Vagina (tissue), 2 donors: ENCODE data around the gene DLX2. TPM values are rescaled to one million over a fixed set of nuclear protein-coding genes. Genes with fewer than 3 reads are reported as not detected.
"Not testable (repeated sequence)": the region's sequence is repeated elsewhere in the genome, so short reads cannot be mapped to it uniquely, and the experiment has no call there.

Experiments used
- DNase-seq, 2 donors: peaks; one replicate each; pipeline ENCODE4 v3.0.0-alpha.2; 2017; ENCODE audit errors: extremely low spot score in 2 of 2
- H3K27ac ChIP-seq: fragments of 200-600 bp; sonication (generic); one replicate; pipeline ENCODE4 v1.5.1; 2019
- H3K27me3 ChIP-seq: fragments of 200-600 bp; sonication (generic); one replicate; pipeline ENCODE4 v1.5.1; 2019
- H3K36me3 ChIP-seq, 2 donors: fragments of 200-600 bp; sonication (generic); one replicate each; pipeline ENCODE4 v1.5.1; 2017 to 2019
- H3K4me1 ChIP-seq: fragments of 200-600 bp; sonication (generic); one replicate; pipeline ENCODE4 v1.5.1; 2019
- H3K4me3 ChIP-seq, 2 donors: fragments of 200-600 bp; sonication (generic); 1 replicate in 1 of 2; 2 replicates in 1 of 2; pipeline ENCODE4 v1.5.1; 2016 to 2019
- H3K9me3 ChIP-seq: fragments of 200-600 bp; sonication (generic); one replicate; pipeline ENCODE4 v1.5.1; 2019
- CTCF ChIP-seq, 3 experiments: fragments of 450-650 bp in 2 of 3; fragments of 200-600 bp in 1 of 3; sonication (generic) in 1 of 3; IDR thresholded peaks; one replicate each; pipeline ENCODE4 v1.5.1; 2017 to 2019; ENCODE audit warnings: antibody characterized with exemption in 3 of 3, mild to moderate bottlenecking in 2 of 3, moderate library complexity in 2 of 3
- POLR2A ChIP-seq, 2 donors: fragments of 450-650 bp; IDR thresholded peaks; one replicate each; pipeline ENCODE4 v1.6.1; 2017; ENCODE audit warnings: antibody characterized with exemption in 2 of 2, mild to moderate bottlenecking in 2 of 2, moderate library complexity in 2 of 2
- POLR2AphosphoS5 ChIP-seq, 2 donors: sonication (generic); formaldehyde crosslinking; IDR thresholded peaks; one replicate each; pipeline ENCODE4 v1.9.0; 2017; ENCODE audit warnings: antibody characterized with exemption in 2 of 2, mild to moderate bottlenecking in 2 of 2, low read depth in 1 of 2; ENCODE audit not compliant: insufficient read depth in 1 of 2
- intact Hi-C: fragments of 100-400 bp; cut with DNase I; formaldehyde crosslinking; loops from one replicate; pipeline ENCODE4 v1.15.1; 2023
- total RNA-seq: library from RNA; depleted of rRNA; stranded (reverse); fragments of >200 nt; gene quantifications from one replicate; pipeline ENCODE4 v1.2.3, GENCODE V29; 2016

DLX2 gene
- total RNA-seq: not detected

GRCh38 chr2:172102391-172103359, at the start of gene DLX2:
Gene DLX2 (minus strand): TSS chr2:172102900. CDS start chr2:172102538, 362 bp downstream.
- Histone ChIP-seq H3K9me3 (no peaks in the 10 kb centered on the region), H3K27ac (no peak within 1 kb of the TSS), H3K27me3 (peaks cover 40% of the 10 kb centered on the region), H3K4me1 (peaks cover 70% of the 10 kb centered on the region), H3K36me3 (no peaks in the 10 kb centered on the region), H3K4me3 (peak within 1 kb of the TSS; percentile 41 to 48)
- TF ChIP-seq POLR2A (IDR thresholded peaks at IDR 0.05) (no peak), POLR2AphosphoS5 (IDR thresholded peaks at IDR 0.05; ENCODE audit: insufficient read depth in 1 of 2, low read depth in 1 of 2) (no peak), CTCF (IDR thresholded peaks at IDR 0.05) (no peak)
- intact Hi-C loops: loop anchor here (10.0 kb wide), 2 partner anchors 288 to 398 kb away; no protein-coding TSS in a partner anchor
- no peak for DNase-seq

- H3K36me3 ChIP-seq: no peaks in the 10 kb centered on the region
- H3K4me1 ChIP-seq: no peaks in the 10 kb centered on the region
- H3K27ac ChIP-seq: no peak overlapping the region
- no peaks in the 10 kb centered on the region for H3K27me3 ChIP-seq
- TF ChIP-seq POLR2AphosphoS5 (IDR thresholded peaks at IDR 0.05; ENCODE audit: insufficient read depth in 1 of 2, low read depth in 1 of 2) (no peak), CTCF (IDR thresholded peaks at IDR 0.05) (no peak), POLR2A (IDR thresholded peaks at IDR 0.05) (no peak)
- DNase-seq: no peak
- H3K4me3 ChIP-seq: no peak overlapping the region
- intact Hi-C loops: no loop called here
- H3K9me3 ChIP-seq: no peaks in the 10 kb centered on the region
Observed at GRCh38 chr2:172147944-172148650, 45.4 kb upstream of the DLX2 start.

GRCh38 chr2:172143817-172144216, 41.1 kb upstream of the DLX2 start:
- Histone ChIP-seq H3K27me3 (no peaks in the 10 kb centered on the region), H3K4me1 (no peaks in the 10 kb centered on the region), H3K36me3 (no peaks in the 10 kb centered on the region), H3K9me3 (no peaks in the 10 kb centered on the region), H3K27ac (no peak overlapping the region), H3K4me3 (no peak overlapping the region)
- no peak for DNase-seq
- no peak for TF ChIP-seq CTCF (IDR thresholded peaks at IDR 0.05)
- no peak for TF ChIP-seq POLR2AphosphoS5 (IDR thresholded peaks at IDR 0.05; ENCODE audit: insufficient read depth in 1 of 2, low read depth in 1 of 2)
- no peak for TF ChIP-seq POLR2A (IDR thresholded peaks at IDR 0.05)
- intact Hi-C loops: no loop called here

GRCh38 chr2:172138727-172139126, 36.0 kb upstream of the DLX2 start:
- DNase-seq, H3K36me3 ChIP-seq, H3K4me3 ChIP-seq, H3K4me1 ChIP-seq, H3K9me3 ChIP-seq, intact Hi-C loops, H3K27ac ChIP-seq, H3K27me3 ChIP-seq: not testable (repeated sequence)

GRCh38 chr2:172137943-172138342, 35.2 kb upstream of the DLX2 start:
- Histone ChIP-seq H3K9me3 (no peaks in the 10 kb centered on the region), H3K36me3 (no peaks in the 10 kb centered on the region), H3K4me3 (no peak overlapping the region), H3K27ac (no peak overlapping the region), H3K4me1 (no peaks in the 10 kb centered on the region), H3K27me3 (no peaks in the 10 kb centered on the region)
- intact Hi-C loops: no loop called here
- TF ChIP-seq POLR2A (IDR thresholded peaks at IDR 0.05) (no peak), POLR2AphosphoS5 (IDR thresholded peaks at IDR 0.05; ENCODE audit: insufficient read depth in 1 of 2, low read depth in 1 of 2) (no peak), CTCF (IDR thresholded peaks at IDR 0.05) (no peak)
- no peak for DNase-seq
